ENCODE measurements around the gene FGFR1OP2.

DNA sequence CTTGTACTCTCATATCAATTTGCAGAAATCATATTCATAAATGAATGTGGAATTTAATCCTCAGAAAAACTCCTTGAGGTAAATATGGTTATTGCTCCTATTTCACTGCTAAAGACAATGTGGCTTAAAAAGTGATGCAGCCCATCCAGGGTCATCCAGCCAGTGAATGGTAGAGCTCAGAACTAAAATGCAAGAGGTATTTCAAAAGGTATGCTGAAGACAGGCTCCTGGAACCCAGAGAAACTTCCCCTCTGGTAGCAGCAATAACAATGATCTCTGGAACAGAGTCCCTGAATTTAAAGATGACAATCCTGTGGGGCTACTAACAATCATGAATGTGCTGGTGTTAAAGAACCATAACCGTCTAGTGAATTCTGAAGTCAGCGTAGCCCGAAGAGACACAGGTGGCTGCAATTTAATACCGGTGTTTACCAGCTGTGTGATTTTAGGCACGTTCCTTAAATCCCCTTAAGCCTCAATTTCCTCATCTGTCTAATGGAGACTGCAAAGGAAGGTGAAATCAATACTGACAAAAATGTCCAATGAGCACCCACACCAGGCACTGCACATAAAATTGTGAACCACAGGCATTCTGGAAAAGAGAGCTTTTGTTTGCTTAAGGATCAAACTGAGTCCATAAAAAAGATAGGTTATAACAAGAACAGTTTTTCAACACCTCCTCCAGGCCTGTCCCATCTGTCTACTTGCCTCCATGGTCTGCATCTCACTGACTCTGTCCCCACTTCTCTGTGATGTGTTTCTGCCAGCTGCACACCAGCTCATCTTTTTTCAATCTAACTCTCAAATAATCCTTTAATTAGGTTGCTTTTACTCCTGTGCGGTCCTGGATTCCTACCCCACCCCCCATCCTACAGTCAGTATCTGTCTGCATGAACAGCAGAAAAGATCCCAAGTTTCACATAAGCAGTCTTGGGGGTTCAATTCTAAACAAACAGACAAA, 65.4 kb downstream of the FGFR1OP2 start:
- TF ChIP-seq, protein P1, sequence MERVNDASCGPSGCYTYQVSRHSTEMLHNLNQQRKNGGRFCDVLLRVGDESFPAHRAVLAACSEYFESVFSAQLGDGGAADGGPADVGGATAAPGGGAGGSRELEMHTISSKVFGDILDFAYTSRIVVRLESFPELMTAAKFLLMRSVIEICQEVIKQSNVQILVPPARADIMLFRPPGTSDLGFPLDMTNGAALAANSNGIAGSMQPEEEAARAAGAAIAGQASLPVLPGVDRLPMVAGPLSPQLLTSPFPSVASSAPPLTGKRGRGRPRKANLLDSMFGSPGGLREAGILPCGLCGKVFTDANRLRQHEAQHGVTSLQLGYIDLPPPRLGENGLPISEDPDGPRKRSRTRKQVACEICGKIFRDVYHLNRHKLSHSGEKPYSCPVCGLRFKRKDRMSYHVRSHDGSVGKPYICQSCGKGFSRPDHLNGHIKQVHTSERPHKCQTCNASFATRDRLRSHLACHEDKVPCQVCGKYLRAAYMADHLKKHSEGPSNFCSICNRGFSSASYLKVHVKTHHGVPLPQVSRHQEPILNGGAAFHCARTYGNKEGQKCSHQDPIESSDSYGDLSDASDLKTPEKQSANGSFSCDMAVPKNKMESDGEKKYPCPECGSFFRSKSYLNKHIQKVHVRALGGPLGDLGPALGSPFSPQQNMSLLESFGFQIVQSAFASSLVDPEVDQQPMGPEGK (CRISPR knock-in tag; IDR thresholded peaks at IDR 0.05; ENCODE audit: borderline replicate concordance) = no peak
- TF ChIP-seq OSR1 (CRISPR knock-in tag; IDR thresholded peaks at IDR 0.05) (no peak), GLIS3 (CRISPR knock-in tag; IDR thresholded peaks at IDR 0.05) (no peak), ESRRG (CRISPR knock-in tag; IDR thresholded peaks at IDR 0.05) (no peak), RARB (CRISPR knock-in tag; IDR thresholded peaks at IDR 0.05) (no peak)
- TF ChIP-seq, protein P2, sequence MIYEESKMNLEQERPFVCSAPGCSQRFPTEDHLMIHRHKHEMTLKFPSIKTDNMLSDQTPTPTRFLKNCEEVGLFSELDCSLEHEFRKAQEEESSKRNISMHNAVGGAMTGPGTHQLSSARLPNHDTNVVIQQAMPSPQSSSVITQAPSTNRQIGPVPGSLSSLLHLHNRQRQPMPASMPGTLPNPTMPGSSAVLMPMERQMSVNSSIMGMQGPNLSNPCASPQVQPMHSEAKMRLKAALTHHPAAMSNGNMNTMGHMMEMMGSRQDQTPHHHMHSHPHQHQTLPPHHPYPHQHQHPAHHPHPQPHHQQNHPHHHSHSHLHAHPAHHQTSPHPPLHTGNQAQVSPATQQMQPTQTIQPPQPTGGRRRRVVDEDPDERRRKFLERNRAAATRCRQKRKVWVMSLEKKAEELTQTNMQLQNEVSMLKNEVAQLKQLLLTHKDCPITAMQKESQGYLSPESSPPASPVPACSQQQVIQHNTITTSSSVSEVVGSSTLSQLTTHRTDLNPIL (CRISPR knock-in tag; IDR thresholded peaks at IDR 0.05; ENCODE audit: low read depth) = no peak

All from SK-N-SH treated with all-trans-retinoic acid at 6 μM for 48 hours (cell line).